ENCODE data around the gene ITPK1. TPM values are rescaled to one million over a fixed set of nuclear protein-coding genes. Genes with fewer than 3 reads are reported as not detected.
"Not testable (repeated sequence)": the region's sequence is repeated elsewhere in the genome, so short reads cannot be mapped to it uniquely, and the experiment has no call there.

The ITPK1 gene
- total RNA-seq = 112 TPM
- long read RNA-seq, full-length matches to known transcripts = 142 of 317 reads
- long read RNA-seq, partial matches to known transcripts = 107 of 317 reads
- long read RNA-seq, other reads (novel, unspliced or antisense) = 68 of 317 reads

- TF ChIP-seq, protein P1, sequence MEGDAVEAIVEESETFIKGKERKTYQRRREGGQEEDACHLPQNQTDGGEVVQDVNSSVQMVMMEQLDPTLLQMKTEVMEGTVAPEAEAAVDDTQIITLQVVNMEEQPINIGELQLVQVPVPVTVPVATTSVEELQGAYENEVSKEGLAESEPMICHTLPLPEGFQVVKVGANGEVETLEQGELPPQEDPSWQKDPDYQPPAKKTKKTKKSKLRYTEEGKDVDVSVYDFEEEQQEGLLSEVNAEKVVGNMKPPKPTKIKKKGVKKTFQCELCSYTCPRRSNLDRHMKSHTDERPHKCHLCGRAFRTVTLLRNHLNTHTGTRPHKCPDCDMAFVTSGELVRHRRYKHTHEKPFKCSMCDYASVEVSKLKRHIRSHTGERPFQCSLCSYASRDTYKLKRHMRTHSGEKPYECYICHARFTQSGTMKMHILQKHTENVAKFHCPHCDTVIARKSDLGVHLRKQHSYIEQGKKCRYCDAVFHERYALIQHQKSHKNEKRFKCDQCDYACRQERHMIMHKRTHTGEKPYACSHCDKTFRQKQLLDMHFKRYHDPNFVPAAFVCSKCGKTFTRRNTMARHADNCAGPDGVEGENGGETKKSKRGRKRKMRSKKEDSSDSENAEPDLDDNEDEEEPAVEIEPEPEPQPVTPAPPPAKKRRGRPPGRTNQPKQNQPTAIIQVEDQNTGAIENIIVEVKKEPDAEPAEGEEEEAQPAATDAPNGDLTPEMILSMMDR (IDR thresholded peaks at IDR 0.05; ENCODE audit: borderline replicate concordance) = peak; percentile 47
- H3K9me3 ChIP-seq (replicated peaks) = no peaks in the 10 kb centered on the region
- H3K27ac ChIP-seq (replicated peaks) = peak within 1 kb of the TSS; percentile 99
- DNase-seq = peak; percentile 55
- intact Hi-C loops (cut with micrococcal nuclease) = no loop called here
- H3K27me3 ChIP-seq (ENCODE audit: low read depth) = no peaks in the 10 kb centered on the region
- peak within 1 kb of the TSS; percentile 75 for H3K4me3 ChIP-seq
- H3K4me1 ChIP-seq = peaks cover 44% of the 10 kb centered on the region
- H3K36me3 ChIP-seq = no peaks in the 10 kb centered on the region
Measured at GRCh38 chr14:93115821-93116675, at the start of gene ITPK1. ITPK1 (minus strand) TSS chr14:93115925; CDS start chr14:93115163, 762 bp downstream.

- Histone ChIP-seq H3K4me1 (no peaks in the 10 kb centered on the region), H3K9me3 (replicated peaks) (no peaks in the 10 kb centered on the region), H3K27me3 (ENCODE audit: low read depth) (no peaks in the 10 kb centered on the region), H3K4me3 (no peak overlapping the region), H3K27ac (replicated peaks) (no peak overlapping the region), H3K36me3 (no peaks in the 10 kb centered on the region)
- intact Hi-C loops (cut with micrococcal nuclease) = no loop called here
- TF ChIP-seq, protein P1 (IDR thresholded peaks at IDR 0.05; ENCODE audit: borderline replicate concordance) = no peak
- no peak for DNase-seq
Measured at GRCh38 chr14:93163564-93163963, 47.8 kb upstream of the ITPK1 start.

- TF ChIP-seq, protein P1 (IDR thresholded peaks at IDR 0.05; ENCODE audit: borderline replicate concordance) = no peak
- H3K4me3 ChIP-seq = no peak overlapping the region
- H3K36me3 ChIP-seq = no peaks in the 10 kb centered on the region
- no peak for DNase-seq
- intact Hi-C loops (cut with micrococcal nuclease) = no loop called here
- H3K9me3 ChIP-seq (replicated peaks) = no peaks in the 10 kb centered on the region
- no peaks in the 10 kb centered on the region for H3K27me3 ChIP-seq (ENCODE audit: low read depth)
- H3K27ac ChIP-seq (replicated peaks) = no peak overlapping the region
- H3K4me1 ChIP-seq = no peaks in the 10 kb centered on the region
Measured at GRCh38 chr14:93161411-93161940, 45.8 kb upstream of the ITPK1 start.

GRCh38 chr14:93160353-93160801 lies 44.7 kb upstream of the ITPK1 start:
- intact Hi-C loops (cut with micrococcal nuclease) = no loop called here
- Histone ChIP-seq H3K4me1 (no peaks in the 10 kb centered on the region), H3K4me3 (no peak overlapping the region), H3K36me3 (no peaks in the 10 kb centered on the region), H3K27ac (replicated peaks) (no peak overlapping the region), H3K27me3 (ENCODE audit: low read depth) (no peaks in the 10 kb centered on the region), H3K9me3 (replicated peaks) (no peaks in the 10 kb centered on the region)
- DNase-seq = no peak
- TF ChIP-seq, protein P1 (IDR thresholded peaks at IDR 0.05; ENCODE audit: borderline replicate concordance) = peak; percentile 49

- DNase-seq; intact Hi-C loops (cut with micrococcal nuclease); H3K9me3 ChIP-seq (replicated peaks); H3K27ac ChIP-seq (replicated peaks); H3K27me3 ChIP-seq (ENCODE audit: low read depth); H3K4me3 ChIP-seq; H3K4me1 ChIP-seq; H3K36me3 ChIP-seq: not testable (repeated sequence)
Measured at GRCh38 chr14:93159625-93160352, 44.1 kb upstream of the ITPK1 start.

DNA sequence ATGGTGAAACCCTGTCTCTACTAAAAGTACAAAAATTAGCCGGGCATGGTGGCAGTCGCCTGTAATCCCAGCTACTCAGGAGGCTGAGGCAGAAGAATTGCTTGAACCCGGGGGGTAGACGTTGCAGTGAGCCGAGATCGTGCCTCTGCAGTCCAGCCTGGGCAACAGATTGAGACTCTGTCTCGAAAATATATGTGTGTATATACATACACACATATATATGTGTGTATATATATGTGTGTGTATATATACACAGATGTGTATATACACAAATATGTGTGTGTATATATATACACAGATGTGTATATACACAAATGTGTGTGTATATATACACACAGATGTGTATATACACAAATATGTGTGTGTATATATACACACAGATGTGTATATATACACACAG lies 42.6 kb upstream of the ITPK1 start:
- H3K36me3 ChIP-seq; H3K9me3 ChIP-seq (replicated peaks); H3K4me1 ChIP-seq; DNase-seq; H3K27ac ChIP-seq (replicated peaks); intact Hi-C loops (cut with micrococcal nuclease); H3K4me3 ChIP-seq; H3K27me3 ChIP-seq (ENCODE audit: low read depth): not testable (repeated sequence)
